K562 (cell line): ENCODE data around the gene SULT1C3. TPM values are rescaled to one million over a fixed set of nuclear protein-coding genes. Genes with fewer than 3 reads are reported as not detected.
A peak's percentile ranks its signal among the peaks of the same experiment; 100 is the strongest.

Experiments
- ATAC-seq: fragments of 200-7000 bp; cut with Tn5 transposase; 3 replicates; pipeline ENCODE4 v1.9.1; 2020; ENCODE audit warnings: moderate library complexity
- BruUV-seq: library from RNA; stranded (reverse); fragments of 400-500 nt; replicated peaks from 2 replicates; lab custom pipeline; 2021; lab: Mats Ljungman, UMichigan
- CTCF ChIA-PET: fragments of 300-600 bp; formaldehyde crosslinking; extraction: SDS; loops from one replicate; lab custom pipeline; 2021; ENCODE audit warnings: low intra/inter-chr PET ratio; lab: Yijun Ruan, JAX
- POLR2A ChIA-PET: fragments of 300-600, 350-650 bp; sonication (Branson Sonifier 250); formaldehyde crosslinking; extraction: SDS; loops from one replicate; lab custom pipeline; 2021; ENCODE audit warnings: antibody characterized with exemption, inconsistent platforms; lab: Yijun Ruan, JAX
- DNase-seq, 4 experiments: peaks; one replicate each; pipeline versions ENCODE4 v3.0.0 to v3.0.0-alpha.2; 2011 to 2018; ENCODE audit warnings: low spot score in 3 of 4, mixed read lengths in 3 of 4; ENCODE audit errors: extremely low read depth in 1 of 4
- FAIRE-seq: peaks from 2 replicates; lab custom pipeline; 2011; peaks lifted over from hg19 to GRCh38; lab: Jason Lieb, UNC
- H2AFZ ChIP-seq: 2 replicates; pipeline ENCODE4 v1.6.0; 2011; ENCODE audit warnings: low read depth, low read length, control low read depth, inconsistent platforms
- H3K27ac ChIP-seq: fragments of 200-600 bp; 3 replicates; pipeline ENCODE4 v1.8.0; 2011; ENCODE audit warnings: low read depth, mild to moderate bottlenecking, control low read depth, inconsistent platforms, low read length, moderate library complexity, mixed read lengths; ENCODE audit errors: extremely low read depth
- H3K27me3 ChIP-seq, 2 experiments: fragments of 300-600 bp in 1 of 2; 2 replicates in 1 of 2; 3 replicates in 1 of 2; pipeline versions ENCODE4 v1.6.0 to v1.8.0; 2011; ENCODE audit warnings: inconsistent platforms in 2 of 2, low read length in 2 of 2, mild to moderate bottlenecking in 1 of 2, mixed read lengths in 1 of 2, moderate library complexity in 1 of 2; ENCODE audit not compliant: control insufficient read depth in 2 of 2, insufficient read depth in 2 of 2
- H3K36me3 ChIP-seq: fragments of 300-600 bp; 3 replicates; pipeline ENCODE4 v1.8.0; 2011; ENCODE audit warnings: mild to moderate bottlenecking, low read length, inconsistent platforms; ENCODE audit not compliant: control insufficient read depth, insufficient read depth
- H3K4me1 ChIP-seq, 2 experiments: fragments of 200-600 bp in 1 of 2; replicated peaks in 1 of 2; 2 replicates in 1 of 2; 3 replicates in 1 of 2; pipeline versions ENCODE4 v1.5.1 to v1.8.0; 2011; ENCODE audit warnings: inconsistent platforms in 2 of 2, low read length in 2 of 2, mild to moderate bottlenecking in 1 of 2, mixed read lengths in 1 of 2, moderate library complexity in 1 of 2; ENCODE audit not compliant: control insufficient read depth in 2 of 2, insufficient read depth in 2 of 2
- H3K4me2 ChIP-seq: 2 replicates; pipeline ENCODE4 v1.6.1; 2011; ENCODE audit warnings: low read length, control low read depth, inconsistent platforms, mixed read lengths; ENCODE audit not compliant: insufficient read depth
- H3K4me3 ChIP-seq: fragments of 200-600 bp; sonication (generic), shearing (Covaris generic); 2 replicates; pipeline ENCODE4 v1.5.1; 2016; ENCODE audit warnings: control low read depth, inconsistent platforms
- H3K79me2 ChIP-seq: fragments of 200-600 bp; 3 replicates; pipeline ENCODE4 v1.8.0; 2011; ENCODE audit warnings: low read length, inconsistent platforms; ENCODE audit not compliant: control insufficient read depth, insufficient read depth
- H3K9ac ChIP-seq, 2 experiments: 2 replicates each; pipeline versions ENCODE4 v1.6.0 to v1.6.1; 2011; ENCODE audit warnings: low read depth in 2 of 2, low read length in 2 of 2, control low read depth in 1 of 2, inconsistent platforms in 1 of 2, mild to moderate bottlenecking in 1 of 2, mixed read lengths in 1 of 2; ENCODE audit not compliant: insufficient read depth in 1 of 2
- H3K9me1 ChIP-seq: one replicate; pipeline ENCODE4 v1.6.0; 2011; ENCODE audit warnings: inconsistent platforms, mild to moderate bottlenecking, low read length, moderate library complexity; ENCODE audit not compliant: control insufficient read depth, insufficient read depth
- H3K9me3 ChIP-seq: replicated peaks from 2 replicates; pipeline ENCODE4 v1.5.1; 2011; ENCODE audit warnings: low read depth, low read length, inconsistent platforms; ENCODE audit not compliant: control insufficient read depth, insufficient read depth
- H4K20me1 ChIP-seq: replicated peaks from 2 replicates; pipeline ENCODE4 v1.6.1; 2011; ENCODE audit warnings: low read length, inconsistent platforms, mixed read lengths; ENCODE audit not compliant: control insufficient read depth, insufficient read depth
- EGR1 ChIP-seq: fragments of 450-650 bp; conservative IDR thresholded peaks from 2 replicates; pipeline ENCODE4 v1.6.1; 2017; ENCODE audit warnings: mild to moderate bottlenecking
- KDM5B ChIP-seq: fragments of 200-600 bp; sonication (generic); IDR thresholded peaks from 2 replicates; pipeline ENCODE4 v1.6.1; 2012; ENCODE audit warnings: low read depth, mild to moderate bottlenecking, moderate library complexity, low read length, control low read depth, inconsistent platforms; ENCODE audit not compliant: insufficient replicate concordance
- NCOA1 ChIP-seq: fragments of 450-650 bp; IDR thresholded peaks from 2 replicates; pipeline ENCODE4 v1.6.1; 2016; ENCODE audit warnings: low read depth
- RAD21 ChIP-seq, 2 experiments: fragments of 250-450 bp in 1 of 2; fragments of 450-650 bp in 1 of 2; sonication (Bioruptor Pico) in 1 of 2; formaldehyde crosslinking in 1 of 2; IDR thresholded peaks in 1 of 2; conservative IDR thresholded peaks in 1 of 2; 2 replicates each; pipeline versions ENCODE4 v1.4.0 to v1.8.0; 2020 to 2022; ENCODE audit warnings: mild to moderate bottlenecking in 2 of 2, moderate library complexity in 1 of 2
- WGBS: fragments of 100-300 bp; shearing (Covaris generic); methylation state at CpG from one replicate; pipeline ENCODE4 v1.1.6; 2016; ENCODE audit warnings: low coverage, mixed read lengths; ENCODE audit not compliant: insufficient coverage; ENCODE audit errors: missing lambda C conversion rate; 5-methylcytosine and 5-hydroxymethylcytosine counted together
- in situ Hi-C: fragments of 300-500 bp; cut with MboI; formaldehyde crosslinking; loops from 4 replicates; pipeline ENCODE4 v1.15.0; 2018; ENCODE audit warnings: inconsistent platforms, mixed read lengths
- intact Hi-C: fragments of 100-400 bp; cut with micrococcal nuclease; formaldehyde crosslinking; loops from 2 replicates; pipeline ENCODE4 v1.14.2; 2022
- polyA plus RNA-seq, 8 experiments: library from polyadenylated mRNA; depleted of rRNA in 4 of 8; stranded (reverse) in 5 of 8; unstranded in 3 of 8; fragments of >200 nt; fragmentation: Nextera tagmentation in 2 of 8; fragmentation: Illumina TruSeq in 1 of 8; extraction: Ambion mirVana in 2 of 8; extraction: Trizol in 1 of 8; gene quantifications; 2 replicates each; pipeline versions ENCODE4 v1.2.1 to v1.2.3, GENCODE V29; 2011 to 2014; ENCODE audit warnings: inconsistent platforms in 1 of 8, missing spikeins in 1 of 8
- total RNA-seq, 7 experiments: library from RNA; depleted of rRNA in 6 of 7; stranded (reverse); fragments of >200 nt in 6 of 7; fragmentation: Illumina TruSeq in 2 of 7; extraction: Trizol in 2 of 7; gene quantifications; 2 replicates each; pipeline versions ENCODE4 v1.2.1 to v1.2.3, GENCODE V29; 2011 to 2021; ENCODE audit warnings: low replicate concordance in 1 of 7
- TF ChIP-seq, protein P1 (sequence below), 3 experiments: IDR thresholded peaks in 2 of 3; conservative IDR thresholded peaks in 1 of 3; 2 replicates each; pipeline ENCODE4 v1.5.1; 2011 to 2012; ENCODE audit warnings: low read length in 3 of 3, mild to moderate bottlenecking in 3 of 3, control low read depth in 2 of 3, improper control_type of control experiment in 1 of 3, inconsistent platforms in 1 of 3, low read depth in 1 of 3, mixed read lengths in 1 of 3, moderate library complexity in 1 of 3; ENCODE audit not compliant: insufficient read depth in 2 of 3
- TF ChIP-seq, protein P2 (sequence below), 2 experiments: fragments of 450-650 bp in 1 of 2; sonication (generic) in 1 of 2; formaldehyde crosslinking in 1 of 2; IDR thresholded peaks in 1 of 2; conservative IDR thresholded peaks in 1 of 2; 2 replicates each; pipeline versions ENCODE4 v1.6.1 to v1.8.1; 2016 to 2023; ENCODE audit warnings: mild to moderate bottlenecking in 2 of 2, moderate library complexity in 2 of 2, inconsistent platforms in 1 of 2, missing genetic modification reagents in 1 of 2
- TF ChIP-seq, protein P3 (sequence below): fragments of 250-450 bp; sonication (Bioruptor Pico); IDR thresholded peaks from 2 replicates; pipeline ENCODE4 v1.4.0; 2020; ENCODE audit warnings: mild to moderate bottlenecking, moderate library complexity, borderline replicate concordance

The SULT1C3 gene
- total and polyA plus RNA-seq, 9 of the 15 experiments (the other 6 are each of a cell fraction or from before 2014, with no cell fraction given) = not detected

DNA sequence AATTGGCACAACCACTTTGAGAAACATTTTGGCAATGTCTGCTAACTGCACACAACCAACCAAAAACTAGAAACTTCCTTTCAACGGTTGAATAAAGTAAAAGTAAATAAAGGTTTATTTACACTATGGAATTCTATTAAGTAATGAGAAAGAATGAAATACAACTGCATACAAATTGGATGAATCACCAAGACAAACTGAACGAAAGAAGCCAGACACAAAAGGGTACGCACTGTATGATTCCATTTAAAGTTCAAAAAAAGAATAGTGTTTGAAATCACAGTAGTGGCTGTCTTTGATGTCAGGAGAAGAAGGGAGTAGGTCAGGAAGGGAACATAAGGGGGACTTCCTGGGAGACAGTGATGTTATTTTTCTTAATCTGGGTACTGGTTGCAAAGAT is 46.5 kb upstream of the SULT1C3 start:
- H3K36me3 ChIP-seq = no peaks in the 10 kb centered on the region
- intact Hi-C loops = no loop called here
- TF ChIP-seq EGR1 (no peak), KDM5B (no peak)
- TF ChIP-seq, all 486 proteins: peak for 0
- 2% methylated on average over 3 of the region's 3 CpGs for WGBS
- no peak overlapping the region for H3K9ac ChIP-seq
- ChIA-PET CTCF (no interaction called here), POLR2A (no interaction called here)
- FAIRE-seq (no peak), DNase-seq (no peak), ATAC-seq (no peak)
- no peak overlapping the region for H2AFZ ChIP-seq
- no peaks in the 10 kb centered on the region for H3K79me2 ChIP-seq
- H4K20me1 ChIP-seq = no peaks in the 10 kb centered on the region
- H3K4me1 ChIP-seq = no peaks in the 10 kb centered on the region
- no peaks in the 10 kb centered on the region for H3K9me1 ChIP-seq
- no peaks in the 10 kb centered on the region for H3K9me3 ChIP-seq
- H3K4me2 ChIP-seq = no peak overlapping the region
- no peak overlapping the region for H3K27ac ChIP-seq
- in situ Hi-C loops = no loop called here
- H3K27me3 ChIP-seq = no peaks in the 10 kb centered on the region
- BruUV-seq = no TSS peak
- H3K4me3 ChIP-seq = no peak overlapping the region

DNA sequence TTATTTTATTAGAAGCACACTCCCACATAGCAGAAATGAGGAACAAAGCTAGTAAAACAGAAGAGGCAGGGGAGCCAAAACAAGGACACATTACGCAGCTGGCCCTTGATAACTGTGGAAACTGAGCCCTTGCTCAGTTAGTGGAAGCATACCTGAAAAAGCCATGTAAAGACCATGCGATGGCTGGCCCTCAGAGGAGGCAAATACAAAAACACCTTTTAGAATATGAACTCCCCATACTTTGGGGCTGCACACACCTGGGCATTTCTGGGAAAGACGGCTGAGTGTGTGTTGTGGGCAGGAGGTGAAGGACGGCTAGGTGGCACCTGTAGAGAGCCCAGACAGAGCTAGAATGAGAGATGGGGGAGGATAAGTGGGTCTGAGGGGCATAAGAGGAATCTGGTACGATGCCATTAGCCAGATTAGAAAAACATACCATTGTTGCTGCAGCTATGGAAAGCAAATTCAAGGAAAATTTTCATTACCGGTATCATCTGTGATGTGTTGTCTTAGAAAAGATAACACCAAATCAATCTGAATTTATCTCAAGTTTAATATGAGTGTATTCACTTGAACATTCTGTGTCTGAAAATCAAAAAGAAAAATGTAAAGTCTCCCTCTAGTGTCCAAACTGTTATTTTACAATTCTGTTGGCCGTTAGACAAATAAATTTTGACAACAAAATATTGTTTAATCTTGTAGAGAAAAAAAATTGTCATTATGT is 45.2 kb upstream of the SULT1C3 start:
- in situ Hi-C loops = no loop called here
- Histone ChIP-seq H3K36me3 (no peaks in the 10 kb centered on the region), H3K4me3 (no peak overlapping the region), H3K4me2 (no peak overlapping the region), H4K20me1 (no peaks in the 10 kb centered on the region), H3K9me1 (no peaks in the 10 kb centered on the region), H3K27me3 (no peaks in the 10 kb centered on the region), H3K9ac (no peak overlapping the region), H2AFZ (no peak overlapping the region), H3K4me1 (no peaks in the 10 kb centered on the region), H3K9me3 (no peaks in the 10 kb centered on the region), H3K27ac (no peak overlapping the region), H3K79me2 (no peaks in the 10 kb centered on the region)
- DNase-seq (peak in 1 of 4 experiments; percentile 6), FAIRE-seq (peak; percentile 77), ATAC-seq (no peak)
- ChIA-PET CTCF (no interaction called here), POLR2A (no interaction called here)
- WGBS = 1% methylated on average over 7 of the region's 7 CpGs
- intact Hi-C loops = no loop called here
- no TSS peak for BruUV-seq
- TF ChIP-seq, protein P1, sequence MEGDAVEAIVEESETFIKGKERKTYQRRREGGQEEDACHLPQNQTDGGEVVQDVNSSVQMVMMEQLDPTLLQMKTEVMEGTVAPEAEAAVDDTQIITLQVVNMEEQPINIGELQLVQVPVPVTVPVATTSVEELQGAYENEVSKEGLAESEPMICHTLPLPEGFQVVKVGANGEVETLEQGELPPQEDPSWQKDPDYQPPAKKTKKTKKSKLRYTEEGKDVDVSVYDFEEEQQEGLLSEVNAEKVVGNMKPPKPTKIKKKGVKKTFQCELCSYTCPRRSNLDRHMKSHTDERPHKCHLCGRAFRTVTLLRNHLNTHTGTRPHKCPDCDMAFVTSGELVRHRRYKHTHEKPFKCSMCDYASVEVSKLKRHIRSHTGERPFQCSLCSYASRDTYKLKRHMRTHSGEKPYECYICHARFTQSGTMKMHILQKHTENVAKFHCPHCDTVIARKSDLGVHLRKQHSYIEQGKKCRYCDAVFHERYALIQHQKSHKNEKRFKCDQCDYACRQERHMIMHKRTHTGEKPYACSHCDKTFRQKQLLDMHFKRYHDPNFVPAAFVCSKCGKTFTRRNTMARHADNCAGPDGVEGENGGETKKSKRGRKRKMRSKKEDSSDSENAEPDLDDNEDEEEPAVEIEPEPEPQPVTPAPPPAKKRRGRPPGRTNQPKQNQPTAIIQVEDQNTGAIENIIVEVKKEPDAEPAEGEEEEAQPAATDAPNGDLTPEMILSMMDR (IDR thresholded peaks at IDR 0.05 in 2 of 3, conservative IDR thresholded peaks at IDR 0.05 in 1 of 3; ENCODE audit: insufficient read depth in 2 of 3, low read depth in 1 of 3, low read length in 3 of 3) = peak in 2 of 3 experiments; percentile 8 to 50; a peak in 3 of 6 replicates
- TF ChIP-seq NCOA1 = no peak
- TF ChIP-seq, protein P2, sequence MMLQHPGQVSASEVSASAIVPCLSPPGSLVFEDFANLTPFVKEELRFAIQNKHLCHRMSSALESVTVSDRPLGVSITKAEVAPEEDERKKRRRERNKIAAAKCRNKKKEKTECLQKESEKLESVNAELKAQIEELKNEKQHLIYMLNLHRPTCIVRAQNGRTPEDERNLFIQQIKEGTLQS (IDR thresholded peaks at IDR 0.05) = no peak
- TF ChIP-seq, protein P2 (CRISPR knock-in tag; conservative IDR thresholded peaks at IDR 0.05) = no peak
- TF ChIP-seq, protein P3, sequence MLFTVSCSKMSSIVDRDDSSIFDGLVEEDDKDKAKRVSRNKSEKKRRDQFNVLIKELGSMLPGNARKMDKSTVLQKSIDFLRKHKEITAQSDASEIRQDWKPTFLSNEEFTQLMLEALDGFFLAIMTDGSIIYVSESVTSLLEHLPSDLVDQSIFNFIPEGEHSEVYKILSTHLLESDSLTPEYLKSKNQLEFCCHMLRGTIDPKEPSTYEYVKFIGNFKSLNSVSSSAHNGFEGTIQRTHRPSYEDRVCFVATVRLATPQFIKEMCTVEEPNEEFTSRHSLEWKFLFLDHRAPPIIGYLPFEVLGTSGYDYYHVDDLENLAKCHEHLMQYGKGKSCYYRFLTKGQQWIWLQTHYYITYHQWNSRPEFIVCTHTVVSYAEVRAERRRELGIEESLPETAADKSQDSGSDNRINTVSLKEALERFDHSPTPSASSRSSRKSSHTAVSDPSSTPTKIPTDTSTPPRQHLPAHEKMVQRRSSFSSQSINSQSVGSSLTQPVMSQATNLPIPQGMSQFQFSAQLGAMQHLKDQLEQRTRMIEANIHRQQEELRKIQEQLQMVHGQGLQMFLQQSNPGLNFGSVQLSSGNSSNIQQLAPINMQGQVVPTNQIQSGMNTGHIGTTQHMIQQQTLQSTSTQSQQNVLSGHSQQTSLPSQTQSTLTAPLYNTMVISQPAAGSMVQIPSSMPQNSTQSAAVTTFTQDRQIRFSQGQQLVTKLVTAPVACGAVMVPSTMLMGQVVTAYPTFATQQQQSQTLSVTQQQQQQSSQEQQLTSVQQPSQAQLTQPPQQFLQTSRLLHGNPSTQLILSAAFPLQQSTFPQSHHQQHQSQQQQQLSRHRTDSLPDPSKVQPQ (CRISPR knock-in tag) = no peak
- peak in 1 of 2 experiments; percentile 46; a peak in 2 of 4 replicates for TF ChIP-seq RAD21 (CRISPR knock-in tag; conservative IDR thresholded peaks at IDR 0.05 in 1 of 2, IDR thresholded peaks at IDR 0.05 in 1 of 2)
